Gastrocnemius medialis (tissue), 4 donors: ENCODE data around the gene SYT17.

Experiments used
- CTCF ChIP-seq, 5 experiments: fragments of 450-650 bp in 3 of 5; fragments of 200-600 bp in 2 of 5; sonication (generic) in 2 of 5; IDR thresholded peaks in 4 of 5; conservative IDR thresholded peaks in 1 of 5; 1 replicate in 4 of 5; 2 replicates in 1 of 5; pipeline ENCODE4 v1.5.1; 2016 to 2019; ENCODE audit warnings: antibody characterized with exemption in 5 of 5, mild to moderate bottlenecking in 3 of 5, moderate library complexity in 3 of 5
- POLR2A ChIP-seq, 2 donors: fragments of 450-650 bp; IDR thresholded peaks; one replicate each; pipeline ENCODE4 v1.6.1; 2017; ENCODE audit warnings: antibody characterized with exemption in 2 of 2, mild to moderate bottlenecking in 2 of 2, moderate library complexity in 2 of 2

GRCh38 chr16:19127205-19127604 is 40.8 kb upstream of the SYT17 start:
- TF ChIP-seq CTCF (IDR thresholded peaks at IDR 0.05 in 4 of 5, conservative IDR thresholded peaks at IDR 0.05 in 1 of 5) (no peak), POLR2A (IDR thresholded peaks at IDR 0.05) (no peak)
